GM19372 (cell line): ENCODE data around the gene HEXD.
"Not testable (repeated sequence)": the region's sequence is repeated elsewhere in the genome, so short reads cannot be mapped to it uniquely, and the experiment has no call there.

Experiments
- ATAC-seq: cut with Tn5 transposase; IDR thresholded peaks from one replicate; pipeline ENCODE4 v1.9.1; 2021; ENCODE audit warnings: mild to moderate bottlenecking, low read depth, moderate library complexity; ENCODE audit not compliant: unreplicated experiment

Gene HEXD

GRCh38 chr17:82382220-82382932, 35.8 kb upstream of the HEXD start:
- ATAC-seq = not testable (repeated sequence)

- ATAC-seq = no peak
Observed at GRCh38 chr17:82382933-82383255, 35.3 kb upstream of the HEXD start.

GRCh38 chr17:82383411-82383810, 34.7 kb upstream of the HEXD start:
- no peak for ATAC-seq

- ATAC-seq = no peak
Observed at GRCh38 chr17:82384051-82384729, 34.0 kb upstream of the HEXD start.

- no peak for ATAC-seq
Observed at GRCh38 chr17:82384730-82385481, 33.2 kb upstream of the HEXD start.

- ATAC-seq = no peak
Observed at GRCh38 chr17:82385559-82386254, 32.4 kb upstream of the HEXD start.

- no peak for ATAC-seq
Observed at GRCh38 chr17:82386255-82386831, 31.8 kb upstream of the HEXD start.

- ATAC-seq = no peak
Observed at GRCh38 chr17:82386881-82387704, 31.1 kb upstream of the HEXD start.

GRCh38 chr17:82387705-82388106, 30.4 kb upstream of the HEXD start:
- no peak for ATAC-seq

GRCh38 chr17:82388223-82388921, 29.8 kb upstream of the HEXD start:
- ATAC-seq = no peak

- no peak for ATAC-seq
Observed at GRCh38 chr17:82388922-82389283, 29.2 kb upstream of the HEXD start.

GRCh38 chr17:82389379-82389778, 28.8 kb upstream of the HEXD start:
- ATAC-seq = no peak

- ATAC-seq = no peak
Observed at GRCh38 chr17:82390015-82390859, 27.9 kb upstream of the HEXD start.

GRCh38 chr17:82390860-82391435, 27.2 kb upstream of the HEXD start:
- no peak for ATAC-seq

- no peak for ATAC-seq
Observed at GRCh38 chr17:82391496-82392066, 26.6 kb upstream of the HEXD start.

GRCh38 chr17:82392209-82392920, 25.8 kb upstream of the HEXD start:
- ATAC-seq = no peak

- no peak for ATAC-seq
Observed at GRCh38 chr17:82392941-82393340, 25.2 kb upstream of the HEXD start.
